ENCODE results near the gene ANKRD33B.
"Not testable (repeated sequence)": the region's sequence is repeated elsewhere in the genome, so short reads cannot be mapped to it uniquely, and the experiment has no call there.

The ANKRD33B gene

GRCh38 chr5:10563945-10564837 is at the start of gene ANKRD33B:
Gene ANKRD33B (plus strand): TSS chr5:10564070. CDS start chr5:10564468, 398 bp downstream.
- peak; percentile 83 for DNase-seq

- not testable (repeated sequence) for DNase-seq
Measured at GRCh38 chr5:10514572-10514971, 49.3 kb upstream of the ANKRD33B start.

GRCh38 chr5:10515492-10515891 is 48.4 kb upstream of the ANKRD33B start:
- no peak for DNase-seq

GRCh38 chr5:10518347-10518746 is 45.5 kb upstream of the ANKRD33B start:
- no peak for DNase-seq

GRCh38 chr5:10519729-10520128 is 44.1 kb upstream of the ANKRD33B start:
- DNase-seq: no peak

GRCh38 chr5:10520706-10521105 is 43.2 kb upstream of the ANKRD33B start:
- DNase-seq: no peak

- DNase-seq: no peak
Measured at GRCh38 chr5:10521466-10522223, 42.2 kb upstream of the ANKRD33B start.

- no peak for DNase-seq
Measured at GRCh38 chr5:10522224-10522611, 41.7 kb upstream of the ANKRD33B start.

GRCh38 chr5:10524376-10525123 is 39.3 kb upstream of the ANKRD33B start:
- no peak for DNase-seq

- DNase-seq: no peak
Measured at GRCh38 chr5:10525124-10525495, 38.8 kb upstream of the ANKRD33B start.

GRCh38 chr5:10527281-10527950 is 36.5 kb upstream of the ANKRD33B start:
- no peak for DNase-seq

GRCh38 chr5:10528056-10528816 is 35.6 kb upstream of the ANKRD33B start:
- peak; percentile 56 for DNase-seq

GRCh38 chr5:10528827-10529226 is 35.0 kb upstream of the ANKRD33B start:
- no peak for DNase-seq

GRCh38 chr5:10530601-10531320 is 33.1 kb upstream of the ANKRD33B start:
- no peak for DNase-seq

- DNase-seq: no peak
Measured at GRCh38 chr5:10532421-10532820, 31.4 kb upstream of the ANKRD33B start.

- DNase-seq: no peak
Measured at GRCh38 chr5:10533226-10533625, 30.6 kb upstream of the ANKRD33B start.

- no peak for DNase-seq
Measured at GRCh38 chr5:10534561-10535530, 29.0 kb upstream of the ANKRD33B start.

GRCh38 chr5:10536511-10536910 is 27.4 kb upstream of the ANKRD33B start:
- DNase-seq: no peak

GRCh38 chr5:10536931-10537579 is 26.8 kb upstream of the ANKRD33B start:
- no peak for DNase-seq

Data from NCI-H748 treated with DMSO at 0.1 percent for 48 hours (cell line).